Iris pigment epithelial cell (primary cell): Measurements from ENCODE around the gene PLA2G12B.
"Not testable (repeated sequence)": the region's sequence is repeated elsewhere in the genome, so short reads cannot be mapped to it uniquely, and the experiment has no call there.

Source experiments
- DNase-seq: peaks from one replicate; pipeline ENCODE4 v3.0.0-alpha.2; 2011; ENCODE audit warnings: low read depth

Gene PLA2G12B, protein sequence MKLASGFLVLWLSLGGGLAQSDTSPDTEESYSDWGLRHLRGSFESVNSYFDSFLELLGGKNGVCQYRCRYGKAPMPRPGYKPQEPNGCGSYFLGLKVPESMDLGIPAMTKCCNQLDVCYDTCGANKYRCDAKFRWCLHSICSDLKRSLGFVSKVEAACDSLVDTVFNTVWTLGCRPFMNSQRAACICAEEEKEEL

DNA sequence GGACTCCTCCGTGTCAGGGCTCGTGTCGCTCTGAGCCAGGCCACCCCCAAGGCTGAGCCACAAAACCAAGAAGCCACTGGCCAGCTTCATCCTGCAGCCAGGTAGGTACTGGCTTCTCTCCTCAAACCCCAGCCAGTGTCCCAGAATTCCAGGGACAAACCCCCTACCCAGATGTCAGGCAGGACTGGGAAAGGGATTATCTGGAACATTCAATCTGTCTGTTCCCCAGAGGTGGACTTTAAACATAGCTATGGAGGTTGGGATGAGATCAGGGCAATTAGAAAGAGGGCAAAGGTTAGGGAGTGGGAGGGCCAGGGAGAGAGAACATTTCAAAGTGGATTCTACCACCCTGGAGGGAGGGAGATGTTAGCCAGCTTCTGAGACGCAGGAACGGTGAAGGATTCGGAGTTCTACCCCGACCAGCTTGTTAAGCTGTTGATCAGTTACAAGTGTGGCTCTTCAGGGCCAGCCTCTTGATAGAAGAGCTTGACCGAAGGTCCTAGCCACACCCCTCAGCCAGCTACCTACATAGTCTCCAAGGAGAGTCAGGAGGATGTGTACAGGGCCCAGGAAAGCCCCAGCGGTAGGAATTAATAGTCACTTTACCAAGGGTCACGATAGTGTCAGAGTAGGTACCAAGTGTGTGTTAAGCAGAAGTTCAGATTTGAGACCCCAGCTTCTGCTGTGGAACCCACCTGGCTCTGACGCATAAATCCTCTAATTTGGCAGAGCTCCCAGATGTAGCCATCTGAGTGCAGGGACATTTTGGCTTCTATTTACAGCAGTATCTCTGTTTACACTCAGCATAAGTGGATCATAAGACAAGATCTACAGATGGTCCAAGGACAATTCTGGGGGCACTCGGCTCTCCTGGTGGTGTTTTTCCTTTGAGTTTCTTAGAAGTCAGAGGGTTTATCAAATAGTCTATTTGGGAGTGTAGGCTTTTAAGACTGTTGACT, at the start of gene PLA2G12B:
Gene PLA2G12B, minus strand, starts transcription at position 211 of the 959 bp plus-strand sequence. Its CDS starts 121 bp downstream, at position 90.
- DNase-seq = no peak

DNA sequence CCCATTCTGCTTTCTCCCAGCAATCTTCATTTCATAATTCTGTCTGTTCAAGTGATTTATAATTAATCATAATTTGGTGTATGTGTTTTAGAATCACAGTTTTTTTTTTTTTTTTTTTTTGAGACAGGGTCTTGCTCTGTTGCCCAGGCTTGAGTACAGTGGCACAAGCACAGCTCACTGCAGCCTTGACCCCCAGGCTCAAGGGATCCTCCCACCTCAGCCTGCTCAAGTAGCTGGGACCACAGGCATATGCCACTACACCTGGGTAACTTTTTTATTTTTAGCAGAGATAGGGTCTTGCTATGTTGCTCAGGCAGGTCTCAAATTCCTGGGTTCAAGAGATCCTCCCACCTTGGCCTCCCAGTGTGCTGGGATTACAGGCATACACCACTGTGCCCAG, 49.2 kb upstream of the PLA2G12B start:
- no peak for DNase-seq

DNA sequence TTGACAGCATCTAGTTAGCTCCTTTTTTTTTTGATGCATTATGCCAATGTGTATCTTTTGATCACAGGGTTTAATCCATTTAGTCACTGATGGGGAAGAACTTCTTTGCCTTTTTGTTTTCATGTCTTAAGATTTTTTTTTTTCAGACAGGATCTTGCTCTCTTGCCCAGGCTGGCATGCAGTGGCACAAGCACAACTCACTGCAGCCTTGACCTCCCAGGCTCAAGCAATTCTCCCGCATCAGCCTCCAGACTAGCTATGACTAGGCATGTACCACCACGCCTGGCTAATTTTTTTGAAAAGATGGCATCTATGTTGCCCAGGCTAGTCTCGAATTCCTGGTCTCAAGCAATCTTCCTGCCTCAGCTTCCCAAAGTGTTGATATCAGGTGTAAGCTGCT, 46.4 kb upstream of the PLA2G12B start:
- no peak for DNase-seq

DNA sequence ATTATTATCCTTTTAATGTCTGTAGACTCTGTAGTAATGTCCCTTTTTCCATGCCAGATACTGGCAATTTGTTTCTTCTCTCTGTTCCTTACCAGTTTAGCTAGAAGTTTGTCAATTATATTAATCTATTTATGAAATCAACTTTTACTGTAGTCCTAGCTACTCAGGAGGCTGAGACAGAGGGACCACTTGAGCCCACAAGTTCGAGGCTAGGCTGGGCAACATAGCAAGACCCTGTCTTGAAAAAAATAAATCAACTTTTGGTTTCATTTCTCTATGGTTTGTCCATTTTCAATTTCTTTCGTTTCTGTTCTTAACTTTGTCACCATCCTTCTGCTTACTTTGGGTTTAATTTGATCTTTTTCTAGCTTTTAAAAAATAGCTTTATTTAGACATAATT, 42.5 kb upstream of the PLA2G12B start:
- no peak for DNase-seq

DNA sequence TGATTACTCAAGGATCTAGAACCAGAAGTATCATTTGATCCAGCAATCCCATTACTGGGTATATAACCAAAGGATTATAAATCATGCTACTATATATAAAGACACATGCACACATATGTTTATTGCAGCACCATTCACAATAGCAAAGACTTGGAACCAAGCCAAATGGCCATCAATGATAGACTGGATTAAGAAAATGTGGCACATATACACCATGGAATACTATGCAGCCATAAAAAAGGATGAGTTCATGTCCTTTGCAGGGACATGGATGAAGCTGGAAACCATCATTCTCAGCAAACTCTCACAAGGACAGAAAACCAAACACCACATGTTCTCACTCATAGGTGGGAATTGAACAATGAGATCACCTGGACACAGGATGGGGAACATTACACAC, 40.9 kb upstream of the PLA2G12B start:
- DNase-seq = not testable (repeated sequence)

DNA sequence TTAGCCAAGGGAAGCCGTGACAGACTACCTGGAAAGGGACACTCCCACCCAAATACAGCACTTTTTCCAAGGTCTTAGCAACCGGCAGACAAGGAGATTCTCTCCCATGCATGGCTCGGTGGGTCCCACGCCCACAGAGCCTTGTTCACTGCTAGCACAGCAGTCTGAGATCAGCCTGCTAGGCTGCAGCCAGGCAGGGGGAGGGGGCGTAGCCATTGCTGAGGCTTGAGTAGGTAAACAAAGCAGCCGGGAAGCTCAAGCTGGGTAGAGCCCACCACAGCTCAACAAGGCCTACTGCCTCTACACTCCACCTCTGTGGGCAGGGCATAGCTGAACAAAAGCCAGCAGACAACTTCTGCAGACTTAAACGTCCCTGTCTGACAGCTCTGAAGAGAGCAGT, 35.2 kb upstream of the PLA2G12B start:
- DNase-seq = not testable (repeated sequence)

DNA sequence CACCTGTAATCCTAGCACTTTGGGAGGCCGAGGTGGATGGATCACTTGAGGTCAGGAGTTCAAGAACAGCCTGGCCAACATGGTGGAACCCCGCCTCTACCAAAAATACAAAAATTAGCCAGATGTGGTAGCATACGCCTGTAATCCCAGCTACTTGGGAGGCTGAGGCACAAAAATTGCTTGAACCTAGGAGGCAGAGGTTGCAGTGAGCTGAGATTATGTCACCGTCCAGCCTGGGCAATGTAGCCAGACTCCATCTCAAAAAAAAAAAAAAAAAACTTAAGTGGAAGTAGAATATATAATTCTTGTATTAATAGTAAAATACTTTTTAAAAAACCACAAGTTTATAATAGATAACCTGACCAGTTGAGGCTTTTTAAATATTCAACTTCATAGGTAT, 30.0 kb upstream of the PLA2G12B start:
- not testable (repeated sequence) for DNase-seq

DNA sequence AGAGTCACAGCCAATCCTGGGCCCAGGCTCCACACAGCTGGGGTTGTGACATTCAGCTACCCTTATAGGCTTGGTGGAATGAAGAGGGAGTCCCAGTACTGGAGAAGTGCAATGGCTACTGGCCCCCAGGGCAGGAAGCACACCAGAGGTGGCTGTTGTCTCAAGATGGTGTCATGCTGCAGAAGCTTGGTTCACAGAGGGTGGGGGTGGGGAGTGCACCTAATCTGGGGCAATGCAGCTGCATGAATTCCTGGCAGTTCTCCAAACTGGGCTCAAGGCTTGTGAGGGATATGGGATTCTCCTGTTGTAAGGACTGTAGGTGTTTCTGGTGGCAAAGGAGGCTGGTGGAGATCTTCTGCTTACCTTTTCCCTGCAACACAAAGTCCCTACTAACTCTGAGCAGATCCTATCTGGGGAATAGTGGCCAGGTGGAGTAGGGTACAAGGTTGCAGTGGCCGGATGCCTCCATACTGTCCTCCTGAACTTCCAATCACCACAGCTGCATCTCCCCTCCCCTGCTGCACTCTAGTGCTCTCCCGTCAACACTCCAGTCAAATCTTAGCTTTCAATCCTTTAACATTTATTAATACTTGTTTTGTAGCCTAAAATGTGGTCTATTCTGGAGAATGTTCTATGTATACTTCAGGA, 27.4 kb upstream of the PLA2G12B start:
- peak; percentile 8 for DNase-seq

DNA sequence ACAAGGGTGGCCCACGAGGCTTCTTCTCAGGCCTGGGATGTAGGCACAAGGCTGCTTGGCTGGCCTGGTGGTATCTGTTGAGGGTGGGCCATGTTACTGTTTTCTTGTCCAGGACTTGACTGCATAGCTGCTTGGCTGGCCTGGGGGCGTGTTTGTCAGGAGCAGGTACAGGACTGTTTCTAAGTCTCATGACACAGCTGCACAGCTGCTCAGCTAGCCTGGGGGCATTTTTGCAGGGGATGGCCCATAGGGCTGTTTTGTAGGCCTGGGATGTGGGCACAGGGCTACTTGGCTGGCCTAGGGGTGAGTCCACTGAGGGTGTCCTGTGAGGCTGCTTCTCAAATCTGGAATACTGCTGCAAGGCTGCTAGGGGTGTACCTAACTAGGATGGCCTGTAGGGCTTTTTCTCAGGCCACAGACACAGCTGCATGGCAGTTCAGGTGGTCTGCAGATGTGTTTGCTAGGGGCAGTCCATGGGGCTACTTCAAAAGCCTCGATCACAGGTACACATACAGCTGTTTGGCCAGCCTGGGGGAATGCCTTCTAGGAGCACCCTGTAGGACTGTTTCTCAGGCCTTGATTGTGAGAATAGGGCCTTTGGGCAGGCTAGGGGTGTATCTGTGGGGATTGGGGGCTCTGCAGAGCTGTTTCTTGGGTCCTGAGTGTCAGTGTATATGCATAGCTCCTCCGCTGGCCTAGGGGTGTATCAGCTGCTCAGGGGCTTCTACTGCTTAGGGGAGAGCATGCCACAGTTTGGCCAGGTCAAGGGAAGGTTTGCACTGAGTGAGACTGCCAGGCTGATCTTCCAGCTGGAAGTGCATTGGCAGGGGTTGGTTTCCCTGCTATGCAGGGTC, 26.6 kb upstream of the PLA2G12B start:
- DNase-seq = no peak

DNA sequence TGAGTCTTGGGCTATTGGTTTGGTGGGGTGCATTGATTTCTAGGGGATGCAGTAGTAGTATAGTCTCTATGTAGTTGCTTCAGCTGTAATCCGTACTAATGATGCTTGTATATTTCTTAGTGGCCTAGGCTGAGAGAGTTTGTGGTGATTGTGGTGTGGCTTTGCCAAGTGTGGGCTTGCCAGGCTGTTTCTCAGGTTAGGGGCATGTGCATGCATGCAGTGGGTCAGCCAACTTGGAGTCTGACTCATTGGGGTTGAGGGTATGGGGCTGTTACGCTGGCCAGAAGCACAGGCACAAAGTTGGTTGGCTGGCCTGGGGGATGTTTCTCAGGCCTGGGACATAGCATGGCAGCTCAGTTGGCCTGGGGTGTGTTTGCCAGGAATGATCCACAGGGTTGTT, 25.7 kb upstream of the PLA2G12B start:
- no peak for DNase-seq

DNA sequence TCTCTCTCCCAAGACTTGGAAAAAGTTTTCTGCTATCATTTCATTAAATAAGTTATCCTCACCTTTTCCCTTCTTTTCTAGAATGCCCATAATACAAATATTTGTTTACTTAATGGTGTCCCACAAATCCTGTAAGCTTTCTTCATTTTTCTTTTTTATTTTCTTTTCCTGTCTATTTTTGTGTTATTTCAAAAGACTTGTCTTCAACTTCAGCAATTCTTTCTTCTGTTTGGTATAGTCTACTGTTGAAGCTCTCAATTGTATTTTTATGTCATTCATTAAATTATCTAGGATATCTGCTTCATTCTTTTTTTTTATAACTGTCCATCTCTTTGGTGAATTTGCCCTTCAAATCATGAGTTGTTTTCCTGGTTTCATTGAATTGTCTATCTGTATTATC, 25.1 kb upstream of the PLA2G12B start:
- DNase-seq = no peak

DNA sequence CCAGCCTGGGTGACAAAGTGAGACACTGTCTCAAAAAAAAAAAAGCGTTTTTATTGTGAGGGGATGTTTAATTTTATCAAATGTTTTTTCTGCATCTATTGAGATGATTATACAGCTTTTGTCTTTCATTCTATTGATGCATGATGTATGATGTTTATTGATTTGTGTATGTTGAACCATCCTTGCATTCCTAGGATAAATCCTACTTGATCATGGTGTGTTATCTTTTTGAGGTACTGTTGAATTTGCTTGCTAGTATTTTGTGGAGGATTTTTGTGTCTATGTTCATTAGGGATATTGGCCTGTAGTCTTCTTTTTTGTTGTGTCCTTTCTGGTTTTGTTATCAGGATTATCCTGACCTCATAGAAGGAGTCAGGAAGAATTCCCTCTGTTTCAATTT, 22.3 kb upstream of the PLA2G12B start:
- no peak for DNase-seq

DNA sequence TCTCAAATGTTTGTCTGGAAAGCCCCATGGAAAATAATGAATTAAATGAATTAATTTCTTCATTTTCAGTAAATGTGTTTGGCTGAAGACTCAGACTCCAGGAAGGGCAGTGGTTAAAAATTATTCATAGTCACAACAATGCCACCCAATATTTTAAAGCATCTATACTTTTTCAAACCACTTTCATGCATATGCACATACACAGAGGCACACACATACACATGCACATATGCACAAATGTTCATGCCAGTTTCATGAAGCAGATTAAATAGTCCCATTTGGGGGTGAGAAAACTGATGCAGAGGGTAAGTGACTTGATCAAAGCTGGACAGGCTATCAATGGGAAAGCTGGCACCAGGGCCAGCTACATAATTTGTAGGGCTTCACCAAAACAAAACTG, 1.4 kb upstream of the PLA2G12B start:
- DNase-seq = no peak

DNA sequence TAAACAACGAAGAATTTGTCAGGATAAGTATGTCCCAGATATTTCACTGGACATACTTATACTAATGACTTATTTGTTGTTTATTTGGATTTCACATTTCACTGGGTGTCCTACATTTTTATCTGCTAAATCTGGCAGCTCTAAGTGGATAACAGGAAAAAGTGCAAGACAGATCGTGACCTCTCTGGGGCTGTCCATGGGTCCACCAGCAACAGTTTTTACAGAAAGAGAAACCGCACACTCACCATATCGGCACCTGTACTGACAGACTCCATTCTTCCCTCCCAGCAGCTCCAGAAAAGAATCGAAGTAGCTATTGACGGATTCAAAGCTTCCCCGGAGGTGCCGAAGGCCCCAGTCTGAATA, 393 bp downstream of the PLA2G12B start:
- no peak for DNase-seq

DNA sequence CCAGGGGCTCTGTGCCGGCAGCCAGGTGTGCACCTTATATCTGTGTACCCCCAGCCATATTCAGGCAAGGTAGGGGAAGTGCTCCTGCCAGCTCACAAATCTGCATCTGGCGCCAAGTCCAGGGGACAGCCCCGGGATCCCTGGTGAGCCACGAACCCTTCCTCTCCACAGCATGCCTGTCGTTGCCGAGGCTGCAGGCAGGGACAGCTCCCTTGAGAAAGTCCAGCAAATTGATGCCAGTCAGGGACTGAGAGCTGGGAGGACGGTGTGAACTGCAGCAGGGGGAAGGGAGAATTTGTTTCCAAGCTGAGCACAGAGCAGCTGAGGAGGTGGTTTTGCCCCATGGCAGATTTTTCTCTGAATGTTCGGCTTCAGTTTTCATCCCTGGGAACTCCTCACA, 919 bp downstream of the PLA2G12B start:
- no peak for DNase-seq

DNA sequence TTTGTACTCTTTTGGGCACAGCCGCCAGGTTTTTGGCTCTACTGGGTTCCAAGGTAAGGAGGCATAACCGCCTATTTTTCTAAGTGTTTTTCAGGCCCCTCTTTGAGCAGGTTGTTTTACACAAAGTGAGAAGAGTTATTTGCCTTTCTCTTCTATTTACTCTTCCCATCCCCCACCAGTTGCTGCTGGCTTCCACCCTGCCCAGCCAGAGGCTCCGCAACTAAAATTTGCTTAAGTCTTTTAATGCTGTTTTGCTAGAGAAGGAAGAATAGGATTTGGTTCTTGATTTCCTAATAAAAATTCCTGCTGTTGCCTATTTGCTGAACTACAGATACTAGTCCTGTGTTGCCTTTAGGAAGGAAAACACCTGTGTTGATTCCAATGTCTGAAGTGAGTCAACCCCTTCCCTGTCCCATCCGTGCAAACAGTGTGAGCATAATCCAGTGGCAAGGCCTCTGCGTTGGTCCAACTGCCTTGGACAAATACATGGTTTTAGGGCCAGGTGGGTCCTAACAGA, 1.9 kb downstream of the PLA2G12B start:
- no peak for DNase-seq

DNA sequence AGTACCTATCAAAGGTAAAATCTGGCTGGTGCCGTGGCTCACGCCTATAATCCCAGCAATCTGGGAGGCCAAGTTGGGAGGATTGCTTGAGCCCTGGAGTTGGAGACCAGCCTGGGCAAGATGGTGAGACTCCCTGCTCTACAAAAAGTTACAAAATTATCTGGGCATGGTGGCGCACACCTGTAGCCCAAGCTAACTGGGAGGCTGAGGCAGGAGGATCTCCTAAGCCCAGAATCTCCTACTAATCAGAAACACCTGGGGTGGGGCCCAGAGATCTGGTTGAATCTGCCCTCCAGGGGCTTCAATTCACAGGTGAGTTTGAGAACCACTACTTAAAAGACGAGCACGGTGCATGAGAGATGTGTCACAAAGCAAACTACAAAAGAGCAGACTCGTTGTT, 2.4 kb downstream of the PLA2G12B start:
- DNase-seq = no peak

DNA sequence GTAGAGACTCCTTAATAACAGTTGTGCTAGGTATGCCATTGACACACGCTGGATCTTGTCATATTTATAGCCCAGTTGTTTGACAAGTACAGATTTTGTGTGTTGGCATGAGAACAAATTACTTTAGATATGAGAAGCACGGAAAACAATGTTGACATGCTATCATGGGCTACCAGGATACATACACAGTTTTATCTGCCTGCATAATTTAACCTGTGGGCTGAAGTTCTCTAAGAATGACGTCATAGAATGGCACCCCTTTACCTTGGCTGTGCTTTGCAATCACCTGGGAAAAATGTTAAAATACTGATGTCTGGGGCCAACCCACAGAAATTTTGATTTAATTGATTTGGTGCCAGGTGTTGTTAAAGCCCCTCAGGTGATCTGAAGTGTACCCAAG, 2.8 kb downstream of the PLA2G12B start:
- no peak for DNase-seq

DNA sequence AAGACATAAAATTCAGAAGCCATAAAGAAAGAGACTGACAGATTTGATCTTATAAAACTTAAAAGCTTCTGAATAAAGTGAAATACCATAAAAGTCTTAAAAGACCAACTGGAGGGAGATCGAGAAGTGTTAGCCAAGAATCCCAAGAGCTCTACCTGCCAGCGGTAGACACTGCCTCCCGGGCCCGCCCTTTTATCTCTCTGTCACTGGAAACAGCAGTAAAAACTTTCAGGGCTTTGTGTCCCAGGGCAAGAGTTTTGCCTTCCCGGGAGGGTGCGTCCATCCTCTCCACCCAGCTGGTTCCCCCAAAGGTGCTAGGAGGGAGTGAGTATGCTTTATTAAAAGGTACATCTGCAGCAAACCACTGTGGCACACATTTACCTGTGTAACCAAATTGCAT, 5.8 kb downstream of the PLA2G12B start:
- DNase-seq = no peak

DNA sequence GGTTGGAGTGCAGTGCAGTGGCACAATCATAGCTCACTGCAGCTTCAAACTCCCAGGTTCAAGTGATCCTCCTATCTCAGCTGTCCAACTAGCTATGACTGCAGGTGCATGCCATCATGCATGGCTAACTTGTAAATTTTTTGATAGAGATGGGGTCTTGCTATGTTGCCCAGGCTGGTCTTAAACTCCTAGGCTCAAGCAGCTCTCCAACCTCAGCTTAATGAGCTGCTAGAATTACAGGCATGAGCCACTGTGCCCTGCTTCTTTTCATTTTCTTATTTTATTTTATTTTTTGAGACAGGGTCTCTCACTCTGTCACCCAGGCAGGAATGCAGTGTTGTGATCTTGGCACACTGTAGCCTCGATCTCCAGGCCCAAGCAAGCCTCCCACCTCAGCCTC, 7.6 kb downstream of the PLA2G12B start:
- no peak for DNase-seq

DNA sequence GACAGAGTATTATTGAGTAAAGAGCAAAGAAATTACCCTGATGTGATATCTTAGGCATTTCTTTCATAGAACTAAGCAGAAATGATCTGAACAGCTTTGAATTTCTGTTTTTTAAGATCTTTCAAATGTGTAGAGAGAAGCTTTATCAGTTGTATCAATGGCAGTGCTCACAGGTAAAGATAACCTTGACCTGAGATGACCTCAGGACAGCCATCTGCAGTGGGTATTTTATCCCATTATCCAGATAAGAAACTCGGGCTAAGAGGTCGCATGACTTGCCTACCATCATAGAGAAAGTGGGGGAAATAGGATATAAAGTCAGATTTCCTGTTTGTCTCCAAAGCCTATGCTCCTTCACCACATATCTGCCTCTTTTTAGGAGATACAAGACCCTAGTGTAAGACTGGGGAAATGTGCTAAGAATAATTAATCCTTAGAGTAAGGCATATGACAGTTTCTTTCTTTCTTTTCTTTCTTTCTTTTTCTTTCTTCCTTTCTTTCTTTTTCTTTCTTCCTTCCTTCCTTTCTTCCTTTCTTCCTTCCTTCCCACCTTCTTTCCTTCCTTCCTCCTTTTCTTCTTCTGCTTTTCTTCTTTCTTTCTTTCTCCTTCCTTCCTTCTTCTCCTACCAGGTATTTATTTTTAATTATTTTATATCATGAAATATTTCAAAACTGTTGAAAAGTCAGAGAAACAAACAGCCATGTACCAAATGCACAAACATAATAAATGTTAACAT, 10.9 kb downstream of the PLA2G12B start:
- no peak for DNase-seq
